ENCODE measurements around the gene RAPGEF2.

DNA sequence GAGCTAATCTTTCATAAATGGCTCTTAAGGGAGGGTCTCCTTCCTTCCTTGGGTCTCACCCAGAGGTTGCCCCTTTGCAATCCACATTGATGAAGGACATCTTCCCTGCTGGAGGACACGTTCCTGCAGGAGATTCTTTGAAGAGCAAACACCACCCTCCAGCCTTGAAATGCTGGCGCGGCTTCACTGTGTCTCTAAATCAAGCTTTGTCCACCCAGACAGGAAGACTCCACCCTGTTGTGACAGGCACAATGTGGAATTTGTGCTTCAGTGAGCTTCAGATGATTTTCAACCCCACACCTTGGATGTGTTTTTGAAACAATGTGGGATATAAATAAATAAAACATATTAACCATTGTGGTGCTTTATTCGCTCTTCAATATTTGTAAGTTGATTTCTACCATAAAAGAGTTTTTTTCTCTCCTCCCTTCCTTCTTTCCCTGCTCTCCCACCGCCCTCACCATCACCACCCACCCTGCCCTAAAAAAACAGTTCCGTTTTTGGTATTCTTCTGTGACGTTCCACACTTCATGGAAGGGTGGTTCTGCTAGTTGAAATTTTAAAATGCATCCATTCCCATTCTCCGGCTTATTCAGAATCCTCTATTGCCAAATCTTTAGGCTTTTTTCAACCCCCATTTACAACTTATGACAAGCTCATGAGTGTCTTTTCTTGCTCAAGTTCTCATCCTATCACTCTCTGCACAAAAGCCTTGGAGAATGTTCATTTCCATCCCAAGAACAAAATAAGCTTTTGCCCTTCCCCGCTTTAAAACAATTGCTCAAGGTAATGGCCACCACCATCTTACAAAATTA is 264.3 kb downstream of the RAPGEF2 start:
- TF ChIP-seq CHD2 (IDR thresholded peaks at IDR 0.05; ENCODE audit: low read depth, low read length), result no peak
- TF ChIP-seq, protein P1, sequence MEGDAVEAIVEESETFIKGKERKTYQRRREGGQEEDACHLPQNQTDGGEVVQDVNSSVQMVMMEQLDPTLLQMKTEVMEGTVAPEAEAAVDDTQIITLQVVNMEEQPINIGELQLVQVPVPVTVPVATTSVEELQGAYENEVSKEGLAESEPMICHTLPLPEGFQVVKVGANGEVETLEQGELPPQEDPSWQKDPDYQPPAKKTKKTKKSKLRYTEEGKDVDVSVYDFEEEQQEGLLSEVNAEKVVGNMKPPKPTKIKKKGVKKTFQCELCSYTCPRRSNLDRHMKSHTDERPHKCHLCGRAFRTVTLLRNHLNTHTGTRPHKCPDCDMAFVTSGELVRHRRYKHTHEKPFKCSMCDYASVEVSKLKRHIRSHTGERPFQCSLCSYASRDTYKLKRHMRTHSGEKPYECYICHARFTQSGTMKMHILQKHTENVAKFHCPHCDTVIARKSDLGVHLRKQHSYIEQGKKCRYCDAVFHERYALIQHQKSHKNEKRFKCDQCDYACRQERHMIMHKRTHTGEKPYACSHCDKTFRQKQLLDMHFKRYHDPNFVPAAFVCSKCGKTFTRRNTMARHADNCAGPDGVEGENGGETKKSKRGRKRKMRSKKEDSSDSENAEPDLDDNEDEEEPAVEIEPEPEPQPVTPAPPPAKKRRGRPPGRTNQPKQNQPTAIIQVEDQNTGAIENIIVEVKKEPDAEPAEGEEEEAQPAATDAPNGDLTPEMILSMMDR (IDR thresholded peaks at IDR 0.05 in 2 of 3, conservative IDR thresholded peaks at IDR 0.05 in 1 of 3; ENCODE audit: insufficient read depth in 2 of 3, low read depth in 1 of 3, low read length in 3 of 3), result no peak
- no peak for TF ChIP-seq FOXM1 (IDR thresholded peaks at IDR 0.05; ENCODE audit: low read depth)
- no peak for TF ChIP-seq FOXM1 (CRISPR knock-in tag; IDR thresholded peaks at IDR 0.05; ENCODE audit: low read depth)
